ENCODE results near the gene C1RL. TPM values are rescaled to one million over a fixed set of nuclear protein-coding genes. Genes with fewer than 3 reads are reported as not detected.

The C1RL gene
- total RNA-seq, 2 donors from 2014 or later = 32.5 to 46.4 TPM

GRCh38 chr12:7069386-7069785, 39.6 kb downstream of the C1RL start:
- peaks cover 7% of the 10 kb centered on the region for H3K4me1 Mint-ChIP-seq
- no peaks in the 10 kb centered on the region for H3K36me3 Mint-ChIP-seq (ENCODE audit: low read depth)
- no peak overlapping the region for H3K9ac ChIP-seq (ENCODE audit: extremely low read depth, low read length, poor library complexity, severe bottlenecking)
- H3K9me3 Mint-ChIP-seq = no peaks in the 10 kb centered on the region
- H3K4me1 ChIP-seq (ENCODE audit: control insufficient read depth, insufficient read depth, low read length) = peaks cover 5% of the 10 kb centered on the region
- H3K27ac ChIP-seq (ENCODE audit: low read depth, low read length) = no peak overlapping the region
- peaks cover 25% of the 10 kb centered on the region for H3K27me3 Mint-ChIP-seq (ENCODE audit: insufficient read depth)
- H3K27me3 ChIP-seq (ENCODE audit: control insufficient read depth, insufficient read depth, low read length, poor library complexity, severe bottlenecking) = no peaks in the 10 kb centered on the region
- H3K4me3 ChIP-seq (ENCODE audit: low read length) = no peak overlapping the region
- no peak for TF ChIP-seq CTCF (conservative IDR thresholded peaks at IDR 0.05)
- no peak overlapping the region for H3K4me3 Mint-ChIP-seq
- H3K27ac Mint-ChIP-seq = no peak overlapping the region
- WGBS, 2 experiments (ENCODE audit: insufficient coverage in 1 of 2, insufficient read length in 1 of 2) = 94 to 100% methylated on average over 2 to 6 of the region's 6 CpGs
- no peaks in the 10 kb centered on the region for H3K9me3 ChIP-seq (ENCODE audit: control insufficient read depth, low read length)
- H3K36me3 ChIP-seq (ENCODE audit: control insufficient read depth, insufficient read depth, low read length) = no peaks in the 10 kb centered on the region
- no peak for DNase-seq

- Mint-ChIP-seq H3K36me3 (ENCODE audit: low read depth) (no peaks in the 10 kb centered on the region), H3K27ac (no peak overlapping the region), H3K9me3 (no peaks in the 10 kb centered on the region), H3K4me3 (no peak overlapping the region), H3K27me3 (ENCODE audit: insufficient read depth) (peaks cover 25% of the 10 kb centered on the region), H3K4me1 (peaks cover 4% of the 10 kb centered on the region)
- Histone ChIP-seq H3K27me3 (ENCODE audit: control insufficient read depth, insufficient read depth, low read length, poor library complexity, severe bottlenecking) (no peaks in the 10 kb centered on the region), H3K9me3 (ENCODE audit: control insufficient read depth, low read length) (no peaks in the 10 kb centered on the region), H3K4me1 (ENCODE audit: control insufficient read depth, insufficient read depth, low read length) (peaks cover 5% of the 10 kb centered on the region), H3K27ac (ENCODE audit: low read depth, low read length) (no peak overlapping the region), H3K36me3 (ENCODE audit: control insufficient read depth, insufficient read depth, low read length) (no peaks in the 10 kb centered on the region), H3K4me3 (ENCODE audit: low read length) (no peak overlapping the region), H3K9ac (ENCODE audit: extremely low read depth, low read length, poor library complexity, severe bottlenecking) (no peak overlapping the region)
- 91 to 100% methylated on average over 2 of the region's 2 CpGs for WGBS, 2 experiments (ENCODE audit: insufficient coverage in 1 of 2, insufficient read length in 1 of 2)
- no peak for DNase-seq
- TF ChIP-seq CTCF (conservative IDR thresholded peaks at IDR 0.05) = no peak
Observed at GRCh38 chr12:7068994-7069346, 40.0 kb downstream of the C1RL start.

GRCh38 chr12:7068240-7068993, 40.6 kb downstream of the C1RL start:
- no peak for DNase-seq
- no peak overlapping the region for H3K27ac ChIP-seq (ENCODE audit: low read depth, low read length)
- peaks cover 2% of the 10 kb centered on the region for H3K4me1 Mint-ChIP-seq
- no peak overlapping the region for H3K4me3 ChIP-seq (ENCODE audit: low read length)
- TF ChIP-seq CTCF (conservative IDR thresholded peaks at IDR 0.05) = no peak
- no peaks in the 10 kb centered on the region for H3K4me1 ChIP-seq (ENCODE audit: control insufficient read depth, insufficient read depth, low read length)
- no peaks in the 10 kb centered on the region for H3K36me3 ChIP-seq (ENCODE audit: control insufficient read depth, insufficient read depth, low read length)
- H3K27me3 Mint-ChIP-seq (ENCODE audit: insufficient read depth) = peaks cover 25% of the 10 kb centered on the region
- no peaks in the 10 kb centered on the region for H3K36me3 Mint-ChIP-seq (ENCODE audit: low read depth)
- H3K27ac Mint-ChIP-seq = no peak overlapping the region
- H3K9ac ChIP-seq (ENCODE audit: extremely low read depth, low read length, poor library complexity, severe bottlenecking) = no peak overlapping the region
- 93 to 98% methylated on average over 6 to 11 of the region's 11 CpGs for WGBS, 2 experiments (ENCODE audit: insufficient coverage in 1 of 2, insufficient read length in 1 of 2)
- no peak overlapping the region for H3K4me3 Mint-ChIP-seq
- H3K9me3 Mint-ChIP-seq = no peaks in the 10 kb centered on the region
- H3K9me3 ChIP-seq (ENCODE audit: control insufficient read depth, low read length) = no peaks in the 10 kb centered on the region
- H3K27me3 ChIP-seq (ENCODE audit: control insufficient read depth, insufficient read depth, low read length, poor library complexity, severe bottlenecking) = no peaks in the 10 kb centered on the region
